Measurements from ENCODE around the gene CTSA.
A peak's percentile ranks its signal among the peaks of the same experiment; 100 is the strongest.
"Not testable (repeated sequence)": the region's sequence is repeated elsewhere in the genome, so short reads cannot be mapped to it uniquely, and the experiment has no call there.

Gene CTSA

GRCh38 chr20:45894797-45895196 is 3.7 kb downstream of the CTSA start:
- DNase-seq (ENCODE audit: low read depth, low spot score): no peak

- no peak for DNase-seq (ENCODE audit: low read depth, low spot score)
These were observed 5.6 kb downstream of the CTSA start for GRCh38 chr20:45896641-45897161.

GRCh38 chr20:45897289-45897688 is 6.2 kb downstream of the CTSA start:
- no peak for DNase-seq (ENCODE audit: low read depth, low spot score)

GRCh38 chr20:45897692-45898091 is 6.6 kb downstream of the CTSA start:
- DNase-seq (ENCODE audit: low read depth, low spot score): no peak

- no peak for DNase-seq (ENCODE audit: low read depth, low spot score)
These were observed 7.2 kb downstream of the CTSA start for GRCh38 chr20:45898285-45898684.

GRCh38 chr20:45899046-45899835 is 8.1 kb downstream of the CTSA start:
- DNase-seq (ENCODE audit: low read depth, low spot score): no peak

GRCh38 chr20:45901332-45901731 is 10.2 kb downstream of the CTSA start:
- not testable (repeated sequence) for DNase-seq (ENCODE audit: low read depth, low spot score)

- no peak for DNase-seq (ENCODE audit: low read depth, low spot score)
These were observed 11.1 kb downstream of the CTSA start for GRCh38 chr20:45902199-45902701.

GRCh38 chr20:45904583-45905504 is 13.7 kb downstream of the CTSA start:
- no peak for DNase-seq (ENCODE audit: low read depth, low spot score)

GRCh38 chr20:45905505-45906079 is 14.5 kb downstream of the CTSA start:
- no peak for DNase-seq (ENCODE audit: low read depth, low spot score)

- DNase-seq (ENCODE audit: low read depth, low spot score): no peak
These were observed 16.2 kb downstream of the CTSA start for GRCh38 chr20:45907219-45907948.

GRCh38 chr20:45908084-45908483 is 16.9 kb downstream of the CTSA start:
- DNase-seq (ENCODE audit: low read depth, low spot score): no peak

- DNase-seq (ENCODE audit: low read depth, low spot score): no peak
These were observed 18.2 kb downstream of the CTSA start for GRCh38 chr20:45909336-45909808.

- no peak for DNase-seq (ENCODE audit: low read depth, low spot score)
These were observed 18.9 kb downstream of the CTSA start for GRCh38 chr20:45909817-45910669.

GRCh38 chr20:45910670-45911485 is 19.7 kb downstream of the CTSA start:
- peak; percentile 100 for DNase-seq (ENCODE audit: low read depth, low spot score)

- peak; percentile 79 for DNase-seq (ENCODE audit: low read depth, low spot score)
These were observed 20.6 kb downstream of the CTSA start, which contains the start of gene PLTP for GRCh38 chr20:45911486-45912343. PLTP (minus strand) TSS chr20:45912155; CDS start chr20:45911452, 703 bp downstream.

- no peak for DNase-seq (ENCODE audit: low read depth, low spot score)
These were observed 21.2 kb downstream of the CTSA start for GRCh38 chr20:45912344-45912682.

- no peak for DNase-seq (ENCODE audit: low read depth, low spot score)
These were observed 22.0 kb downstream of the CTSA start for GRCh38 chr20:45913116-45913515.

All from ELF-1 (cell line).